Parathyroid adenoma (tissue), 2 donors: ENCODE measurements around the gene PFKL.
"Not testable (repeated sequence)": the region's sequence is repeated elsewhere in the genome, so short reads cannot be mapped to it uniquely, and the experiment has no call there.

Experiments
- H2AFZ ChIP-seq: fragments of 300-600 bp; sonication (generic); one replicate; pipeline ENCODE4 v1.7.0; 2017; ENCODE audit warnings: antibody characterized with exemption, mild to moderate bottlenecking
- H3K27ac ChIP-seq: fragments of 300-600 bp; sonication (generic); one replicate; pipeline ENCODE4 v1.7.0; 2017
- H3K27me3 ChIP-seq: fragments of 300-600 bp; sonication (generic); one replicate; pipeline ENCODE4 v1.7.0; 2017; ENCODE audit warnings: low read length; ENCODE audit not compliant: control insufficient read depth, insufficient read depth
- H3K36me3 ChIP-seq: fragments of 300-600 bp; sonication (generic); one replicate; pipeline ENCODE4 v1.7.0; 2017; ENCODE audit warnings: low read length; ENCODE audit not compliant: control insufficient read depth, insufficient read depth
- H3K4me1 ChIP-seq: fragments of 300-600 bp; sonication (generic); one replicate; pipeline ENCODE4 v1.7.0; 2017; ENCODE audit warnings: control low read depth
- H3K4me2 ChIP-seq: fragments of 300-600 bp; sonication (generic); one replicate; pipeline ENCODE4 v1.7.0; 2017; ENCODE audit warnings: low read length
- H3K4me3 ChIP-seq: fragments of 300-600 bp; sonication (generic); one replicate; pipeline ENCODE4 v1.7.0; 2017; ENCODE audit warnings: low read depth, low read length
- H3K79me2 ChIP-seq: fragments of 300-600 bp; sonication (generic); one replicate; pipeline ENCODE4 v1.7.0; 2017; ENCODE audit warnings: control low read depth
- H3K9ac ChIP-seq: fragments of 300-600 bp; sonication (generic); one replicate; pipeline ENCODE4 v1.7.0; 2017; ENCODE audit warnings: mild to moderate bottlenecking
- H3K9me3 ChIP-seq: fragments of 300-600 bp; sonication (generic); one replicate; pipeline ENCODE4 v1.7.0; 2017; ENCODE audit warnings: low read length; ENCODE audit not compliant: control insufficient read depth
- CTCF ChIP-seq: fragments of 300-600 bp; sonication (generic); IDR thresholded peaks from one replicate; pipeline ENCODE4 v1.7.0; 2017; ENCODE audit warnings: antibody characterized with exemption, mild to moderate bottlenecking
- donor health status: primary hyperparathyroidism.

The PFKL gene

GRCh38 chr21:44275041-44275440 lies 24.8 kb upstream of the PFKL start:
- H3K9ac ChIP-seq = no peak overlapping the region
- no peak for TF ChIP-seq CTCF
- no peak overlapping the region for H3K4me2 ChIP-seq
- no peaks in the 10 kb centered on the region for H3K27me3 ChIP-seq
- no peaks in the 10 kb centered on the region for H3K9me3 ChIP-seq
- H3K4me1 ChIP-seq = no peaks in the 10 kb centered on the region
- no peak overlapping the region for H2AFZ ChIP-seq
- H3K79me2 ChIP-seq = no peaks in the 10 kb centered on the region
- no peaks in the 10 kb centered on the region for H3K36me3 ChIP-seq
- no peak overlapping the region for H3K27ac ChIP-seq
- no peak overlapping the region for H3K4me3 ChIP-seq

- Histone ChIP-seq H3K9ac (no peak overlapping the region), H3K4me3 (no peak overlapping the region), H3K27me3 (no peaks in the 10 kb centered on the region), H2AFZ (no peak overlapping the region), H3K4me1 (no peaks in the 10 kb centered on the region), H3K4me2 (no peak overlapping the region), H3K79me2 (no peaks in the 10 kb centered on the region), H3K9me3 (no peaks in the 10 kb centered on the region), H3K27ac (no peak overlapping the region), H3K36me3 (no peaks in the 10 kb centered on the region)
- no peak for TF ChIP-seq CTCF
Observed at GRCh38 chr21:44279354-44280260, 20.2 kb upstream of the PFKL start.

- Histone ChIP-seq H3K4me3 (no peak overlapping the region), H3K4me1 (no peaks in the 10 kb centered on the region), H3K4me2 (no peak overlapping the region), H3K9me3 (no peaks in the 10 kb centered on the region), H3K79me2 (no peaks in the 10 kb centered on the region), H3K36me3 (no peaks in the 10 kb centered on the region), H3K27me3 (no peaks in the 10 kb centered on the region), H2AFZ (no peak overlapping the region), H3K27ac (no peak overlapping the region), H3K9ac (no peak overlapping the region)
- no peak for TF ChIP-seq CTCF
Observed at GRCh38 chr21:44281801-44282200, 18.1 kb upstream of the PFKL start.

GRCh38 chr21:44282370-44282769 lies 17.5 kb upstream of the PFKL start:
- Histone ChIP-seq H3K4me1 (no peaks in the 10 kb centered on the region), H3K9me3 (no peaks in the 10 kb centered on the region), H3K9ac (no peak overlapping the region), H3K36me3 (no peaks in the 10 kb centered on the region), H3K4me2 (no peak overlapping the region), H3K4me3 (no peak overlapping the region), H3K27me3 (no peaks in the 10 kb centered on the region), H3K79me2 (no peaks in the 10 kb centered on the region), H2AFZ (no peak overlapping the region), H3K27ac (no peak overlapping the region)
- TF ChIP-seq CTCF = no peak

- H3K9me3 ChIP-seq, H3K4me3 ChIP-seq, H3K9ac ChIP-seq, H3K36me3 ChIP-seq, H3K4me2 ChIP-seq, H3K27ac ChIP-seq, H2AFZ ChIP-seq, H3K27me3 ChIP-seq, H3K79me2 ChIP-seq, H3K4me1 ChIP-seq: not testable (repeated sequence)
Observed at GRCh38 chr21:44283211-44283785, 16.6 kb upstream of the PFKL start.
